SIG-M5 treated with dmso at 0.1 percent for 504 hours (cell line): ENCODE results near the gene NAIP.
"Not testable (repeated sequence)": the region's sequence is repeated elsewhere in the genome, so short reads cannot be mapped to it uniquely, and the experiment has no call there.

Experiments used
- DNase-seq: peaks from one replicate; lab custom pipeline; 2025; ENCODE audit not compliant: unreplicated experiment; lab: John Stamatoyannopoulos, UW

The NAIP gene

DNA sequence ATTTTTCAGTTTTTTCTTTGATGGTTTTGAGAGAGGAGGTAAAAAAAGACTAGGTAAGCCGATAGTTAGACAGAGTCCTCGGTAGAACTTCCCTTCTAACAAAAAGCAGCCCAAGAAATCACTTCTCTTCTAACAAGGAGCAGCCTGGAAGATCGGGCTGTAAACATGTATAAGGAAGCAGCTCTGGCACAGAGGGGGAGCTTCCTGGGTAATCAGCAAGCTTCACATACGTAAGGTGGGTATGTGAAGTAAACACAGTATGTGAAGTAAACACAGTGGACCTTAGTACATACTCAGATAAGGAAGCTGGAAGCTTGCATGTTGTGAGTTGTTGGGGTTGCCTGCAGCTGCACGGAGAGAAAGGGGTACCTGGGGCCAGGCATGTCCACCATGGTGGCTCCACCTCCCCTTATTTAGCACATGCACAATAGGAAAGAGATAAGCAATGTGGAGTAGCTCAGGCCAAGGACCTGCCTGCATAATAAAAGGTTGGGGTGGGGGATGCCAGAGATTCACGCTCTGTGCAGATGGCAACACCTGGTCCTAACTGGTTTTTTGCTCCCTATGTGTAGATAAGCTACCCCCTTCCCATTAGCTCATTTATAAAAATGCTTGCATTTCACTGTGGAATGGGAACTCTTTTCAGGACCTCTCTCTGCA lies 93.3 kb downstream of the NAIP start:
- not testable (repeated sequence) for DNase-seq

DNA sequence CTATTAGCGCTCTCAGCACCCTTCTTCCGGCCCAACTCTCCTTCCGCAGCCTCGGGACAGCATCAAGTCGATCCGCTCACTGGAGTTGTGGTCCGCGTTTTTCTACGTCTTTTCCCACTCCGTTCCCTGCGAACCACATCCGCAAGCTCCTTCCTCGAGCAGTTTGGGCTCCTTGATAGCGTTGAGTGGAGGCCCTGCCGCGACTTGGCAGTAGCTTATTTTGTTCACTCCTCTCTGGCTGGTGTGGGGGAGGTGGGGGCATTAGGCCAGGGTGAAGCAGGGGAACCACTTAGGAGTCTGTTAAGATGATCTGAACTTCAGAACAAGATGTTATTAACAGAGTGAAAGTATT lies 100.0 kb downstream of the NAIP start:
- DNase-seq = not testable (repeated sequence)
